ENCODE data around the gene ANKIB1. TPM values are rescaled to one million over a fixed set of nuclear protein-coding genes. Genes with fewer than 3 reads are reported as not detected.
A peak's percentile ranks its signal among the peaks of the same experiment; 100 is the strongest.

Gene ANKIB1
- polyA plus RNA-seq, 1 of the 3 experiments (the other 2 are of a cell fraction): 24.6 TPM

DNA sequence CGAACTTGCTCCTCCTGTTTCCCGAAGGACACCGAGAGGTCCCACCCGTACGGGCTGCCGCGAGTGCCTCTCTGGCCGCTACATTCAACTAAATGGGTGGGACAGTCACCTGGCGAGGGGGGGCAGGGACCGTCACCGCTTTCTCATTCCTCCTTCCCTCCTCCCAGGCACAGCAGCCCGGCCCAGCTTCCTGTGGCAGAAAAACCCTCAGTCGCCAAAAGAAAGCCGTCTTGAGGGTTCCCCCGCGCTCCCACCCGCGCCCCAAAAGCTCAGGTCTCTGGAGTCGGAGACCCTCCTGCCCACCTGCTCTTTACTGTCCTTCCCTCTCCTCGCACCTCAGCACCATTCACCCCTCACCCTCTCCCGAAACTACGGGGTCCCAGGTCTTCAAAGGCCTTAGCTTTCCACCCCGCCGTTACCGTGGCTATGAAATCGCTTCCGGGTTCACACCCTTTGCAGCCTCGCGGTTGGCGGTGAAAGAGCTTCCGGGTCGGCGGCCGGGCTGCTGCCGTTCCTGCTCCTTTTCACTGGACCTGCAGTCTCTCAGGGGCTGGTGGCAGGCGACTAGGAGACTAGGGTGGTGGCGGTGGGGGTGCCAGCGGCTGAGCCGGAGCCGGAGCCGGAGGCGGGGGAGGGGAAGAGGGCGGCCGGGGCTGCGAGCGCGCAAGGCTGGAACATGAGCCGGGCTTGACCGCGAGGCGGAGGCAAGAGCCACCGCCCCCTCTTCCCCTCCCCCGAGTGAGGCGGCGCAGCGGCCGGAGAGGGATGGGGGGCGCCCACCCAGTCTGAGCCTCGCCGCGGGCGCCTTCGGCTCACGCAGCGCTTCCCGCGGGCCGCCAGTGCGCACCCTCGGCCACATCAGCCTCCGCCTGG, at the start of gene ANKIB1, which contains the start of gene KRIT1 (continued):
- TF ChIP-seq CTCF (IDR thresholded peaks at IDR 0.05) (peak; percentile 26), TEAD4 (IDR thresholded peaks at IDR 0.05; ENCODE audit: borderline replicate concordance, insufficient read depth) (0 out of 2 replicates have a peak, but pooled peaks have one; percentile 8), MEF2A (IDR thresholded peaks at IDR 0.05; ENCODE audit: borderline replicate concordance, low read depth) (no peak), POLR2AphosphoS5 (IDR thresholded peaks at IDR 0.05; ENCODE audit: low read depth, low read length) (peak; percentile 95)

GRCh38 chr7:92200791-92201190, 45.0 kb upstream of the ANKIB1 start:
- H3K9me2 ChIP-seq: no peaks in the 10 kb centered on the region
- H2AFZ ChIP-seq (ENCODE audit: low read depth): no peak overlapping the region
- POLR2A ChIA-PET: no interaction called here
- H4K20me1 ChIP-seq (ENCODE audit: insufficient read depth): no peaks in the 10 kb centered on the region
- CTCF ChIA-PET: interaction anchor here (0.8 to 1.5 kb wide), 3 partner anchors 22 to 67 kb away, joined by 3 to 5 read pairs (median 3); partner anchors contain the start of genes ANKIB1, CYP51A1, KRIT1 and LRRD1
- no peak overlapping the region for H3K4me2 ChIP-seq
- H3K79me2 ChIP-seq (ENCODE audit: insufficient read depth): peaks cover under 1% of the 10 kb centered on the region; the same call in 1 of the 2 replicates
- no peak for DNase-seq
- no peak overlapping the region for H3K4me3 ChIP-seq (ENCODE audit: low read depth in 2 of 2, low read length in 1 of 2)
- H3K36me3 ChIP-seq (replicated peaks in 1 of 2; ENCODE audit: control insufficient read depth in 1 of 2, insufficient read depth in 2 of 2, low read length in 1 of 2): peaks cover 74 to 89% of the 10 kb centered on the region in 2 experiments
- H3K4me1 ChIP-seq (ENCODE audit: control insufficient read depth in 1 of 2, insufficient read depth in 2 of 2, low read depth in 1 of 2, low read length in 1 of 2): no peaks in the 10 kb centered on the region
- TF ChIP-seq, protein P1, sequence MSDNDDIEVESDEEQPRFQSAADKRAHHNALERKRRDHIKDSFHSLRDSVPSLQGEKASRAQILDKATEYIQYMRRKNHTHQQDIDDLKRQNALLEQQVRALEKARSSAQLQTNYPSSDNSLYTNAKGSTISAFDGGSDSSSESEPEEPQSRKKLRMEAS (IDR thresholded peaks at IDR 0.05; ENCODE audit: low read depth): no peak
- TF ChIP-seq SMC3 (IDR thresholded peaks at IDR 0.05; ENCODE audit: low read depth, low read length) (no peak), EP300 (IDR thresholded peaks at IDR 0.05; ENCODE audit: borderline replicate concordance in 1 of 2, low read depth in 1 of 2, low read length in 1 of 2) (no peak)
- no peaks in the 10 kb centered on the region for H3K9me3 ChIP-seq
- 98% methylated on average over 1 of the region's 1 CpG for WGBS (ENCODE audit: low lambda C conversion rate)
- no peaks in the 10 kb centered on the region for H3F3A ChIP-seq (replicated peaks; ENCODE audit: insufficient read depth)
- no peak overlapping the region for H3K27ac ChIP-seq (ENCODE audit: low read depth in 2 of 2, low read length in 1 of 2)
- no peaks in the 10 kb centered on the region for H3K27me3 ChIP-seq (ENCODE audit: insufficient read depth)
- no peak overlapping the region for H3K9ac ChIP-seq

DNA sequence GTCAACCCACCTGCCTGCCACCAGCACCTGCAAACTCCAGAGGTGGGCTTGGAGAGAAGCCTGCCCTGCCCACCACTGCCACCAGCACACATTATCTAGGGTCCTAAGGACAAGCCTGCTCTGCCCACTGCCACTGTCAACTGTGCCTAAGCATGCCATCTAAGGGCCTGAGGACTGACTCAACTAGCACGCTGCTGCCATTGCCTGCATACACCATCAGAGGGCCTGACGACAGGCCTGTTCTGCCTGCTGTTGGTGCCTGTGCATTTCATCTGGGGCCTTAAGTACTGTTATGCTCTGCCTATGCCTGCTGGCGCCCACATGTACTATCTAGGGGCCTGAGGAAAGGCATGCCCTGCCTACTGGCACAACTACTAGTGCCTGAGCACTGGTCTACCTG, 39.8 kb upstream of the ANKIB1 start:
- no peaks in the 10 kb centered on the region for H3K27me3 ChIP-seq (ENCODE audit: insufficient read depth)
- no peak overlapping the region for H3K4me3 ChIP-seq (ENCODE audit: low read depth in 2 of 2, low read length in 1 of 2)
- peaks cover 8% of the 10 kb centered on the region for H3K9me3 ChIP-seq
- no peak overlapping the region for H3K27ac ChIP-seq (ENCODE audit: low read depth in 2 of 2, low read length in 1 of 2)
- H3K36me3 ChIP-seq (replicated peaks in 1 of 2; ENCODE audit: control insufficient read depth in 1 of 2, insufficient read depth in 2 of 2, low read length in 1 of 2): peaks cover 59 to 90% of the 10 kb centered on the region in 2 experiments
- no peaks in the 10 kb centered on the region for H3K4me1 ChIP-seq (ENCODE audit: control insufficient read depth in 1 of 2, insufficient read depth in 2 of 2, low read depth in 1 of 2, low read length in 1 of 2)
- 100% methylated on average over 1 of the region's 3 CpGs for WGBS (ENCODE audit: low lambda C conversion rate)
- TF ChIP-seq GATA2 (CRISPR knock-in tag; IDR thresholded peaks at IDR 0.05) (no peak), SMC3 (IDR thresholded peaks at IDR 0.05; ENCODE audit: low read depth, low read length) (no peak), PBX3 (IDR thresholded peaks at IDR 0.05) (no peak)
- TF ChIP-seq, protein P2, sequence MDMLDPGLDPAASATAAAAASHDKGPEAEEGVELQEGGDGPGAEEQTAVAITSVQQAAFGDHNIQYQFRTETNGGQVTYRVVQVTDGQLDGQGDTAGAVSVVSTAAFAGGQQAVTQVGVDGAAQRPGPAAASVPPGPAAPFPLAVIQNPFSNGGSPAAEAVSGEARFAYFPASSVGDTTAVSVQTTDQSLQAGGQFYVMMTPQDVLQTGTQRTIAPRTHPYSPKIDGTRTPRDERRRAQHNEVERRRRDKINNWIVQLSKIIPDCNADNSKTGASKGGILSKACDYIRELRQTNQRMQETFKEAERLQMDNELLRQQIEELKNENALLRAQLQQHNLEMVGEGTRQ (IDR thresholded peaks at IDR 0.05; ENCODE audit: borderline replicate concordance, low read depth, low read length): no peak
- TF ChIP-seq, protein P1 (IDR thresholded peaks at IDR 0.05; ENCODE audit: low read depth): no peak
- no peak for DNase-seq
- peaks cover 28% of the 10 kb centered on the region for H3K79me2 ChIP-seq (ENCODE audit: insufficient read depth)
- peaks cover 3% of the 10 kb centered on the region for H3F3A ChIP-seq (replicated peaks; ENCODE audit: insufficient read depth)
- H3K9me2 ChIP-seq: no peaks in the 10 kb centered on the region
- H3K9ac ChIP-seq: no peak overlapping the region
- no peak overlapping the region for H2AFZ ChIP-seq (ENCODE audit: low read depth)
- POLR2A ChIA-PET: no interaction called here
- CTCF ChIA-PET: interaction anchor here (0.7 to 4.1 kb wide), 3 partner anchors 9 to 1363 kb away, joined by 3 to 15 read pairs (median 3); partner anchors contain the start of gene LRRD1
- no peak overlapping the region for H3K4me2 ChIP-seq
- no peaks in the 10 kb centered on the region for H4K20me1 ChIP-seq (ENCODE audit: insufficient read depth)
